ENCODE results near the gene SERF1A. TPM values are rescaled to one million over a fixed set of nuclear protein-coding genes. Genes with fewer than 3 reads are reported as not detected.

The SERF1A gene
- total RNA-seq, result 7.8 and 12.6 TPM in 2 replicates

DNA sequence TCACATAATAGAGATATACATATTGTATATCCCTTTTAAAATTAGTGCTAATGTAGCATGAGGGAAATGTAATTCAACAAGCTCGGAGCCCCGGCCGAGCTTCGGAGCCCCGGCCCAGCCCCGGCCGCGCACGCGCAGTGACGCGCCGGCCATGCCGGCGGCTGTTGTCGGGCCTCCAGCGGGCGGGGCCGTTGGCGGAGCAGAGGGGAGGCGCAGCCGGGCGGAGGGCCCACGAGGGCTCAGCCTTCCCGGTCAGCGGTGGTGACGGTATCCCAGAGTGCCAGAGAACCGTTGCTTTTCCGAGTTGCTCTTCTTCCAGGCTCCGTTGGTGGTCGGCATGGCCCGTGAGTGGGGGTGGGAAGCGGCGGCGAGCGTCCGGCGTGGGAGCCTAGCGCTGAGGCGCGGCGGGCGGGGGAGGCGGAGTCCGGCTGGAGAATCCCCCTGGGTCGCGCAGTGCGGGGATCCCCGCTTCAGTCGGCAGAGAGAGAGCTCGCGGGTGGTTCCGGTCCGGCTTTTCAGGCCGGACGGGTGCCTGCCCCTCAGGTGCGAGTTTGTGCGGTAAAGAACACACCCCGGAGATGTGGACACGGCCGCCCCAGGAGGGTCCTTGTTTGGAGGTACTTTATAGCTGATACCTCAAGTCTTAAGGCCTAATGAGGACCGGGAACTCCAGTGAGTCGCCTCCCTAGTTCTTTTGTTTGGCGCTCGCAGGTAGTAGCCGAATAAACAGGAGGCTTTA, at the start of gene SERF1A:
Gene SERF1A (plus strand): TSS at position 137 of the 739 bp plus-strand sequence. CDS start 201 bp downstream, at position 338.

Small RNA genes lying within 50 kb of the gene (small RNA-seq; reads per million reads assigned to genes)
- gene CDH12P1, result not detected

Other genes with a start within 250 kb of the SERF1A start
- 35.1 and 35.2 TPM in 2 replicates for gene SMN1, start 24.4 kb downstream of the SERF1A start, total RNA-seq
- 4.0 and 4.7 TPM in 2 replicates for gene NAIP, start 124.7 kb downstream of the SERF1A start, total RNA-seq
- gene GTF2H2, start 167.0 kb downstream of the SERF1A start, total RNA-seq, result 18.1 and 38.0 TPM in 2 replicates

All from hair follicle dermal papilla cell (primary cell).